ENCODE results near the gene NYNRIN.
"Not testable (repeated sequence)": the region's sequence is repeated elsewhere in the genome, so short reads cannot be mapped to it uniquely, and the experiment has no call there.

NYNRIN gene

DNA sequence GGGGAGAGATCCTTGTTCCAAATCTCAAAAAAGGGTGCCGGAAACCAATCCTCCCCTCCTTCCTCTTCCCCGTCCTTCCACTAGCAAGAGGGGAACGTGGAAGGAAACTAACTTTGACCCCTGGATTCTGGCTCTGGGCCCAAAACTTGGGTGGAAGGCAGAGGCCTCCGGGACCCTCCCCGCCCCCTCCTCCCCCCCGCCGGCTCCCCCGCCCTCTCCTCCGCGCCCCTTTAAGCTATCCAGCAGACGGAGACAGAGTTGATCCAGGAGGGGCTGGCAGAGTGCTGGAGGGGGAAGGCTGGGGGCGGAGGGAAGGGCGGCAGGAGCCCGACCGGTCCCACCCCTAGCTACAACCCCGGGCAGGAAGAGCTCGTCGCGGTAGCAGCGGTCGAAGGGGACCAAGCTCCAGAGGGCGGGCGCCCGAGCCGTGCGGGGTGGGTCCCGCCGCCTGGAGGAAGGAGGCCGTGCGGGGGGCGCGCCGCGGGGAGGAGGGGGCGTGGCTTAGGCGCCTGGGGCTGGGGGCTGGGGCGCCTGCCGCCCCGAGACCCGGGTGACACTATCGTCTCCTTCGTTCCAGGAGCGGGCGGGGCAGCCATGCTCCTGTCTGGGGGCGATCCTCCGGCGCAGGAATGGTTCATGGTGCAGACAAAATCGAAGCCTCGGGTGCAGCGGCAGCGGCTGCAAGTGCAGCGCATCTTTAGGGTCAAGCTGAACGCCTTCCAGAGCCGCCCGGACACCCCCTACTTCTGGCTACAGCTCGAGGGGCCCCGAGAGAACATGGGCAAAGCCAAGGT is at the start of gene NYNRIN:
TSS of gene NYNRIN (plus strand) at position 351 of the 794 bp plus-strand sequence. CDS start at position 595, 244 bp downstream.
- DNase-seq (ENCODE audit: low read depth in 2 of 2): peak in 1 of 2 donors; percentile 80

DNA sequence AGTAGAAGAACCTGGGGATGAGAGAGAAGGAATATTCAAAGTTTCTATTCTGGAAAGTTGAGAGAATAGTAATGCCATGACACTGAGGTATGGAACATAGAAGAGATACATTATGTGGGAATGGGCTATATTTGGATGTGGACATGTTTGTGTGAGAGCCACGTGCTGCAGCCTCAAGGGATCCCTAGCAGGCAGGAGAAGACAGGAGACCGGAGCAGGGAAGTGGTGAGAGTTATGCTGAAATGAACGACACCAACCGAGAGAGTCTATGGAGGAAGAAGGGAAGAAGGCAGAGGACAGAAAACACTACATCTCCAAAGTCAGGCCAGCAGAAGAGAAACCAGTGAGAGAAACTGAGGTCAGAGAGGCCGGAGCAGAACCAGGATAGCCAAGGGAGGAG is 49.1 kb upstream of the NYNRIN start:
- no peak for TF ChIP-seq CTCF (IDR thresholded peaks at IDR 0.05; ENCODE audit: low read depth, low read length)
- no peak for DNase-seq (ENCODE audit: low read depth in 2 of 2)
- H3K4me3 ChIP-seq (replicated peaks in 1 of 2; ENCODE audit: low read depth in 2 of 2, low read length in 2 of 2): no peak overlapping the region

More for the DNA sequence above, at the start of gene NYNRIN:
- H3K4me3 ChIP-seq (replicated peaks in 1 of 2; ENCODE audit: low read depth in 2 of 2, low read length in 2 of 2): peak within 1 kb of the TSS; percentile 62 to 68
- TF ChIP-seq CTCF (IDR thresholded peaks at IDR 0.05; ENCODE audit: low read depth, low read length): no peak

GRCh38 chr14:24351517-24351916 is 47.3 kb upstream of the NYNRIN start:
- no peak for TF ChIP-seq CTCF (IDR thresholded peaks at IDR 0.05; ENCODE audit: low read depth, low read length)
- peak; percentile 48 to 64 for DNase-seq (ENCODE audit: low read depth in 2 of 2)
- no peak overlapping the region for H3K4me3 ChIP-seq (replicated peaks in 1 of 2; ENCODE audit: low read depth in 2 of 2, low read length in 2 of 2)

DNA sequence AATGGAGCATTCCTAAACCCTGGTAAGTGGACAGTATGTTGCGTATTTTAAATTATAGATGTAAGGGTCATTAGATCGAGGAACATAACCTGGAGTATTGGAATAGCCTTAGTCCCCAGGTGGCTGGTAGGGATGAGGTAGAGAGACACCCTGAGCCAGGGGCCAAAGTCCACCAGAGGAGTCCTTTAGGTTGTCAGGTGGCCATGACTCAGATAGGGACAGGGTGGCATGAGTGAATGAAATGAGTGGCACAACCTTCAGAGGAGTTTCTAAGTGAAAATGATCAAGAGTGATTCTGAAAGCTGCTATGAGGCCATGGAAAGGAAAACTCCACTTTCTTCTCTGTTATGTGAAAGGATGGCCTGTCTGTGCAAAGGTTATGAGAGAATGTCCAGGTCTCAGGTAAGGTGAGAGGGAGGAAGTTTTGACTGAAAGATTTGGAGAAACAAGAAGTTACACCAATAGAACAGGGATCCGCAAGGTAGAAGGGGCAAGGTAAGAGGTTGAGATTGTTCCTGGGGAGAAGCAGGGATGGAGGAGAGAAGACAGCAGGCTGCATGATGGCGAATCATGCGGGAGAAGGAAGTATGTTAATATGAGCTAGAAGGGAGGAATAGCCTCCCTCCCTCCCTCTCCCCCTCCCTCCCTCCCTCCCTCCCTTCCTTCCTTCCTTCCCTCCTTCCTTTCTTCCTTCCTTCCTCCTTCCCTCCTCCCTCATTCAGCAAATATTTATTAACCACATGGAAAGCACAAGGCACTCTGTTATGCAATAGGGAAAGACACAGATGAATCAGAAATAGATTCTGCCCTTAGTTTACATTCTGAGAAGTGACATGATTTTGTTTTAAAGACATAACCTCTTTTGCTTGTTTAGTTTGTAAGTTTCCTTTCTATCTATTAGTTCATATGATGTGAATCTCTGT is 45.0 kb upstream of the NYNRIN start:
- H3K4me3 ChIP-seq (replicated peaks in 1 of 2; ENCODE audit: low read depth in 2 of 2, low read length in 2 of 2): no peak overlapping the region
- DNase-seq (ENCODE audit: low read depth in 2 of 2): peak; percentile 40 to 75
- TF ChIP-seq CTCF (IDR thresholded peaks at IDR 0.05; ENCODE audit: low read depth, low read length): no peak

DNA sequence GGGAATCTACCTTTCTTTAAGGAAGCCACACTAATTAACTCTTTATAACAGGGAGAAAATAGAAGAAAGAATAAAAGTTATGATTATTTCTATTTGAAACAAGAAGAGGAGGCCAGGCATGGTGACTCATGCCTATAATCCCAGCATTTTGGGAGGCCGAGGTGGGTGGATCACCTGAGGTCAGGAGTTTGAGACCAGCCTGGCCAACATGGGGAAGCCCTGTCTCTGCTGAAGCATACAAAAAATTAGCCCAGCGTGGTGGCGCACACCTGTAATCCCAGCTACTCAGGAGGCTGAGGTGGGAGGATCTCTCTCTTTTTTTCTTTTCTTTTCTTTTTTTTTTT is 44.3 kb upstream of the NYNRIN start:
- DNase-seq (ENCODE audit: low read depth in 2 of 2); H3K4me3 ChIP-seq (replicated peaks in 1 of 2; ENCODE audit: low read depth in 2 of 2, low read length in 2 of 2): not testable (repeated sequence)

DNA sequence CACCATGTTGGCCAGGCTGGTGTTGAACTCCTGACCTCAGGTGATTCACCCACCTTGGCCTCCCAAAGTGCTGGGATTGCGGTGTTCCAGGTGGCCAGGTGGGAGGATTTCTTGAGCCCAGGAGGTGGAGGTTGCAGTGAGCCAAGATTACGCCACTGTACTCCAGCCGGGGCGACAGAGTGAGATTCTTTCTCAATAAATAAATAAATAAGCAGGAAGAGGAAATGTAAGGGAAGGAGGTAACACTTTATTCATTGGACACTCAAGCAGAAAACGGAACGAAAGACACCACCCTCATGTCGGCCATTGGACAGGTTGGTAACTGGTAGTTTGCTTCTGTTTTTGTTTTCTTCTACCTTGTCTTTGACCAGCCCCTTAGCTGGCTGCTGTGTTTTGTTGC is 43.8 kb upstream of the NYNRIN start:
- TF ChIP-seq CTCF (IDR thresholded peaks at IDR 0.05; ENCODE audit: low read depth, low read length): no peak
- H3K4me3 ChIP-seq (replicated peaks in 1 of 2; ENCODE audit: low read depth in 2 of 2, low read length in 2 of 2): no peak overlapping the region
- DNase-seq (ENCODE audit: low read depth in 2 of 2): no peak

DNA sequence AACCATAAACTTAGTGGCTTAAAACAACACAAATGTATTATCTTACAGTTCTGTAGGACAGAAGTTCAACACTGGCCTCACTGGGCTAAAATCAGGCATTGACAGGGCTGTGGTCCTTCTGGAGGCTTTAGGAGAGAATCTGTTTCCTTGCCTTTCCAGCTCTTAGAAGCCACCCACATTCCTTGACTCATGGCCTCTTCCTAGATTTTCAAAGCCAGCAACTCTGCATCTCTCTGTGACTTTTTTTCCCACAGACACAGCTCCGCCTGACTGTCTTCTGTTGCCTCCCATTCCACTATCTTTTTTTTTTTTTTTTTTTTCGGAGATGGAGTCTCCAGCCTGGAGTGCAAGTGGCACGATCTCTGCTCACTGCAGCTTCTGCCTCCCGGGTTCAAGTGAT is 42.6 kb upstream of the NYNRIN start:
- no peak for DNase-seq (ENCODE audit: low read depth in 2 of 2)
- TF ChIP-seq CTCF (IDR thresholded peaks at IDR 0.05; ENCODE audit: low read depth, low read length): no peak
- H3K4me3 ChIP-seq (replicated peaks in 1 of 2; ENCODE audit: low read depth in 2 of 2, low read length in 2 of 2): no peak overlapping the region
